NB4 (cell line): ENCODE measurements around the gene PDCD4.

Experiments
- CTCF ChIP-seq: IDR thresholded peaks from one replicate; pipeline ENCODE4 v1.5.1; 2012; ENCODE audit warnings: low read depth, low read length
- MAX ChIP-seq: IDR thresholded peaks from 2 replicates; pipeline ENCODE4 v1.6.1; 2011; ENCODE audit warnings: low read depth, low read length
- POLR2A ChIP-seq: IDR thresholded peaks from 2 replicates; pipeline ENCODE4 v1.6.1; 2011; ENCODE audit warnings: mild to moderate bottlenecking; ENCODE audit not compliant: insufficient read length; ENCODE audit errors: extremely low read depth

GRCh38 chr10:110865809-110866482 is 5.8 kb upstream of the PDCD4 start:
- TF ChIP-seq CTCF (no peak), POLR2A (no peak), MAX (no peak)
